Breast epithelium (tissue), 4 donors: ENCODE data around the gene MPRIP. TPM values are rescaled to one million over a fixed set of nuclear protein-coding genes. Genes with fewer than 3 reads are reported as not detected.

Experiments
- DNase-seq, 2 donors: peaks; one replicate each; pipeline ENCODE4 v3.0.0-alpha.2; 2019; ENCODE audit warnings: low spot score in 2 of 2
- H3K27ac ChIP-seq, 2 donors: fragments of 200-600 bp; sonication (generic) in 1 of 2; one replicate each; pipeline ENCODE4 v1.5.1; 2016 to 2019; ENCODE audit warnings: mild to moderate bottlenecking in 1 of 2
- H3K27me3 ChIP-seq, 2 donors: fragments of 200-600 bp; sonication (generic) in 1 of 2; one replicate each; pipeline versions ENCODE4 v1.5.1 to v1.6.0; 2017 to 2019; ENCODE audit warnings: control low read depth in 1 of 2, mild to moderate bottlenecking in 1 of 2
- H3K36me3 ChIP-seq: fragments of 200-600 bp; one replicate; pipeline ENCODE4 v1.5.1; 2019
- H3K4me1 ChIP-seq, 2 donors: fragments of 200-600 bp; sonication (generic); one replicate each; pipeline ENCODE4 v1.5.1; 2016 to 2019; ENCODE audit warnings: control low read depth in 1 of 2
- H3K4me3 ChIP-seq, 3 donors: fragments of 200-600 bp; sonication (generic); 1 replicate in 2 of 3; 2 replicates in 1 of 3; pipeline ENCODE4 v1.5.1; 2016 to 2019; ENCODE audit warnings: mild to moderate bottlenecking in 3 of 3, moderate library complexity in 2 of 3
- H3K9me3 ChIP-seq, 2 donors: fragments of 200-600 bp; sonication (generic) in 1 of 2; one replicate each; pipeline ENCODE4 v1.5.1; 2016 to 2019; ENCODE audit warnings: control low read depth in 1 of 2
- POLR2A ChIP-seq: fragments of 450-650 bp; IDR thresholded peaks from one replicate; pipeline ENCODE4 v1.6.1; 2016; ENCODE audit warnings: antibody characterized with exemption, mild to moderate bottlenecking, moderate library complexity
- POLR2AphosphoS5 ChIP-seq, 3 donors: sonication (generic); formaldehyde crosslinking; IDR thresholded peaks; one replicate each; pipeline ENCODE4 v1.6.1; 2017; ENCODE audit warnings: antibody characterized with exemption in 3 of 3
- intact Hi-C: fragments of 100-400 bp; cut with DNase I; formaldehyde crosslinking; loops from one replicate; pipeline ENCODE4 v1.15.1; 2023; ENCODE audit warnings: low total_unique reads
- total RNA-seq, 3 donors: library from RNA; depleted of rRNA; stranded (reverse); fragments of >200 nt; gene quantifications; one replicate each; pipeline ENCODE4 v1.1.0, GENCODE V29; 2016
- TF ChIP-seq, protein P1 (sequence below), 3 donors: fragments of 450-650 bp; IDR thresholded peaks; one replicate each; pipeline ENCODE4 v1.5.1; 2016 to 2017; ENCODE audit warnings: antibody characterized with exemption in 3 of 3, mild to moderate bottlenecking in 3 of 3, moderate library complexity in 3 of 3

MPRIP gene
- total RNA-seq, 3 donors from 2014 or later = 93.1 to 136 (median 124) TPM

- Histone ChIP-seq H3K27ac (peak overlapping the region; percentile 16 to 78), H3K27me3 (no peaks in the 10 kb centered on the region), H3K4me3 (no peak overlapping the region), H3K9me3 (no peaks in the 10 kb centered on the region), H3K36me3 (no peaks in the 10 kb centered on the region), H3K4me1 (peaks cover 10 to 23% of the 10 kb centered on the region in 2 donors)
- intact Hi-C loops = no loop called here
- TF ChIP-seq POLR2A (no peak), POLR2AphosphoS5 (IDR thresholded peaks at IDR 0.05) (no peak)
- TF ChIP-seq, protein P1, sequence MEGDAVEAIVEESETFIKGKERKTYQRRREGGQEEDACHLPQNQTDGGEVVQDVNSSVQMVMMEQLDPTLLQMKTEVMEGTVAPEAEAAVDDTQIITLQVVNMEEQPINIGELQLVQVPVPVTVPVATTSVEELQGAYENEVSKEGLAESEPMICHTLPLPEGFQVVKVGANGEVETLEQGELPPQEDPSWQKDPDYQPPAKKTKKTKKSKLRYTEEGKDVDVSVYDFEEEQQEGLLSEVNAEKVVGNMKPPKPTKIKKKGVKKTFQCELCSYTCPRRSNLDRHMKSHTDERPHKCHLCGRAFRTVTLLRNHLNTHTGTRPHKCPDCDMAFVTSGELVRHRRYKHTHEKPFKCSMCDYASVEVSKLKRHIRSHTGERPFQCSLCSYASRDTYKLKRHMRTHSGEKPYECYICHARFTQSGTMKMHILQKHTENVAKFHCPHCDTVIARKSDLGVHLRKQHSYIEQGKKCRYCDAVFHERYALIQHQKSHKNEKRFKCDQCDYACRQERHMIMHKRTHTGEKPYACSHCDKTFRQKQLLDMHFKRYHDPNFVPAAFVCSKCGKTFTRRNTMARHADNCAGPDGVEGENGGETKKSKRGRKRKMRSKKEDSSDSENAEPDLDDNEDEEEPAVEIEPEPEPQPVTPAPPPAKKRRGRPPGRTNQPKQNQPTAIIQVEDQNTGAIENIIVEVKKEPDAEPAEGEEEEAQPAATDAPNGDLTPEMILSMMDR (IDR thresholded peaks at IDR 0.05) = no peak
- peak in 1 of 2 donors; percentile 6 for DNase-seq
Measured at GRCh38 chr17:17079336-17079735, 37.1 kb downstream of the MPRIP start.

DNA sequence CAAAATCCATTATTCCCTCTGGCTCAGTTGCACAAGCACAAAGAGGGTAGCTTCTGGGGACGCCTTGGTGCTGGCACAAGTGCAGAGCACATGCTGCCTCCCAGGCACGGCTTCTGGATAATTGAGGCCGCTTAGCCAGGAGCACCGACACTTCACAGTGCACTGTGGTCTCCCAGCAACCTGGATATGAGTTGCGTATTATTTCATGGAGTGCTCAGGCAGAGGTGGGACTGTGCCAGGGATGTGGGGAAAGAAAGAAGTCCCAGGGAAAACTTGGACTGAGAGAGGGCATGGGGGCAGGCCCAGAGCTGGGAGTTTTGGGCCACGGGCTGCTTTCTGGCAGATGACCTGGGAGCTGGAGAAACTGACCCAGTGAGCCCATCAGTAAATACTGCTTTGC, 37.5 kb downstream of the MPRIP start:
- Histone ChIP-seq H3K4me1 (peaks cover 10 to 18% of the 10 kb centered on the region in 2 donors), H3K27ac (peak overlapping the region; percentile 16 to 78), H3K4me3 (no peak overlapping the region), H3K9me3 (no peaks in the 10 kb centered on the region), H3K36me3 (no peaks in the 10 kb centered on the region), H3K27me3 (no peaks in the 10 kb centered on the region)
- TF ChIP-seq POLR2A = no peak
- TF ChIP-seq, protein P1 (IDR thresholded peaks at IDR 0.05) = no peak
- TF ChIP-seq POLR2AphosphoS5 (IDR thresholded peaks at IDR 0.05) = no peak
- intact Hi-C loops = no loop called here
- peak in 1 of 2 donors; percentile 47 for DNase-seq

GRCh38 chr17:17080181-17080631, 37.9 kb downstream of the MPRIP start:
- TF ChIP-seq, protein P1 (IDR thresholded peaks at IDR 0.05) = no peak
- TF ChIP-seq POLR2AphosphoS5 (IDR thresholded peaks at IDR 0.05) (no peak), POLR2A (no peak)
- DNase-seq = peak in 1 of 2 donors; percentile 33
- Histone ChIP-seq H3K27ac (peak overlapping the region; percentile 16 to 78), H3K27me3 (no peaks in the 10 kb centered on the region), H3K36me3 (no peaks in the 10 kb centered on the region), H3K4me1 (peaks cover 10 to 14% of the 10 kb centered on the region in 2 donors), H3K4me3 (no peak overlapping the region), H3K9me3 (no peaks in the 10 kb centered on the region)
- intact Hi-C loops = no loop called here

DNA sequence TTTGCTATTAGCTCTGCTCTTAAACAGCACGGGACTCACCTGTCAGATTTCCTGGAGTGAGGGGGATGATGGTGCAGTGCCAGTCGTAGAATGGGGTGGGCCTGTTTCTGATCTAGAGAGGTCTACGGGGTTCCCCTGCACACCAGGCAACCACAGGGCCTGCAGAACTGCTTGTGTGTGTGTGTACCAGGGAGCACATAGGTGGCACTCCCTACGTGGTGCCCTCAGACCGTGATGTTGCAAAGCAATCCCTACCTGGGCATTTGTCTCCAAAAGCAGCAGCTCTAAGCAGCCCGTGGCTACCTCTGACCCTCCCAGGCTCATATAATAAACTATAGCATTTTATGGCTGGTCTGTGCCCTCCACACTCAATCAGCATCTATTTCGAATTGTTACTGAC, 38.5 kb downstream of the MPRIP start:
- H3K4me3 ChIP-seq = no peak overlapping the region
- H3K27ac ChIP-seq = peak overlapping the region in 1 of 2 donors; percentile 32
- H3K36me3 ChIP-seq = no peaks in the 10 kb centered on the region
- TF ChIP-seq POLR2A = no peak
- TF ChIP-seq, protein P1 (IDR thresholded peaks at IDR 0.05) = no peak
- TF ChIP-seq POLR2AphosphoS5 (IDR thresholded peaks at IDR 0.05) = no peak
- H3K9me3 ChIP-seq = no peaks in the 10 kb centered on the region
- H3K27me3 ChIP-seq = no peaks in the 10 kb centered on the region
- H3K4me1 ChIP-seq = peaks cover 5 to 10% of the 10 kb centered on the region in 2 donors
- peak in 1 of 2 donors; percentile 7 for DNase-seq
- intact Hi-C loops = no loop called here

- Histone ChIP-seq H3K4me3 (no peak overlapping the region), H3K36me3 (no peaks in the 10 kb centered on the region), H3K9me3 (no peaks in the 10 kb centered on the region), H3K27ac (peak overlapping the region; percentile 33 to 45), H3K27me3 (no peaks in the 10 kb centered on the region), H3K4me1 (peaks cover 5 to 10% of the 10 kb centered on the region in 2 donors)
- TF ChIP-seq, protein P1 (IDR thresholded peaks at IDR 0.05) = no peak
- TF ChIP-seq POLR2AphosphoS5 (IDR thresholded peaks at IDR 0.05) (no peak), POLR2A (no peak)
- intact Hi-C loops = no loop called here
- DNase-seq = peak in 1 of 2 donors; percentile 38
Measured at GRCh38 chr17:17081304-17081940, 39.2 kb downstream of the MPRIP start.
